ENCODE measurements around the gene ZNF407.

GRCh38 chr18:75083131-75083530, 485.5 kb downstream of the ZNF407 start:
- TF ChIP-seq, protein P1, sequence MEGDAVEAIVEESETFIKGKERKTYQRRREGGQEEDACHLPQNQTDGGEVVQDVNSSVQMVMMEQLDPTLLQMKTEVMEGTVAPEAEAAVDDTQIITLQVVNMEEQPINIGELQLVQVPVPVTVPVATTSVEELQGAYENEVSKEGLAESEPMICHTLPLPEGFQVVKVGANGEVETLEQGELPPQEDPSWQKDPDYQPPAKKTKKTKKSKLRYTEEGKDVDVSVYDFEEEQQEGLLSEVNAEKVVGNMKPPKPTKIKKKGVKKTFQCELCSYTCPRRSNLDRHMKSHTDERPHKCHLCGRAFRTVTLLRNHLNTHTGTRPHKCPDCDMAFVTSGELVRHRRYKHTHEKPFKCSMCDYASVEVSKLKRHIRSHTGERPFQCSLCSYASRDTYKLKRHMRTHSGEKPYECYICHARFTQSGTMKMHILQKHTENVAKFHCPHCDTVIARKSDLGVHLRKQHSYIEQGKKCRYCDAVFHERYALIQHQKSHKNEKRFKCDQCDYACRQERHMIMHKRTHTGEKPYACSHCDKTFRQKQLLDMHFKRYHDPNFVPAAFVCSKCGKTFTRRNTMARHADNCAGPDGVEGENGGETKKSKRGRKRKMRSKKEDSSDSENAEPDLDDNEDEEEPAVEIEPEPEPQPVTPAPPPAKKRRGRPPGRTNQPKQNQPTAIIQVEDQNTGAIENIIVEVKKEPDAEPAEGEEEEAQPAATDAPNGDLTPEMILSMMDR (IDR thresholded peaks at IDR 0.05), result no peak
- no peak for TF ChIP-seq POLR2A (IDR thresholded peaks at IDR 0.05)
- TF ChIP-seq EP300 (IDR thresholded peaks at IDR 0.05), result no peak
